GM12878 (cell line): ENCODE data around the gene HSD17B12. TPM values are rescaled to one million over a fixed set of nuclear protein-coding genes. Genes with fewer than 3 reads are reported as not detected.

Experiments
- ATAC-seq: fragments of 200-7000 bp; cut with Tn5 transposase; 3 replicates; pipeline ENCODE4 v1.9.1; 2020; ENCODE audit warnings: mild to moderate bottlenecking, moderate library complexity
- BruUV-seq: library from RNA; stranded (reverse); fragments of 400-500 nt; replicated peaks from 2 replicates; lab custom pipeline; 2021; lab: Mats Ljungman, UMichigan
- CTCF ChIA-PET: fragments of 300-600 bp; sonication (Branson Sonifier 250); formaldehyde crosslinking; extraction: SDS; loops from one replicate; lab custom pipeline; 2021; ENCODE audit warnings: inconsistent platforms; lab: Yijun Ruan, JAX
- POLR2A ChIA-PET: fragments of 350-600 bp; formaldehyde crosslinking; extraction: SDS; loops from one replicate; lab custom pipeline; 2021; ENCODE audit warnings: inconsistent platforms; lab: Charles Lee
- RAD21 ChIA-PET: fragments of 300-600 bp; sonication (Branson Sonifier 250); formaldehyde crosslinking; loops from one replicate; lab custom pipeline; 2023; ENCODE audit warnings: antibody characterized with exemption; ENCODE audit not compliant: unreplicated experiment; lab: Charles Lee
- SMC1A ChIA-PET: fragments of 300-600 bp; sonication (Branson Sonifier 250); formaldehyde crosslinking; loops from one replicate; lab custom pipeline; 2023; ENCODE audit not compliant: unreplicated experiment, uncharacterized antibody; lab: Charles Lee
- DNase-seq: peaks from one replicate; pipeline ENCODE4 v3.0.0-alpha.2; 2011; ENCODE audit warnings: low read depth, low spot score
- FAIRE-seq: peaks from 3 replicates; lab custom pipeline; 2011; peaks lifted over from hg19 to GRCh38; lab: Jason Lieb, UNC
- H2AFZ ChIP-seq: 2 replicates; pipeline ENCODE4 v1.6.0; 2011; ENCODE audit warnings: low read depth, low read length, control low read depth; ENCODE audit not compliant: control insufficient read depth
- H3K27ac ChIP-seq: 2 replicates; pipeline ENCODE4 v1.5.1; 2011; ENCODE audit warnings: control low read depth; ENCODE audit not compliant: control insufficient read depth, insufficient read depth
- H3K27me3 ChIP-seq, 2 experiments: replicated peaks in 1 of 2; 2 replicates each; pipeline versions ENCODE4 v1.6.0 to v1.6.1; 2011; ENCODE audit warnings: low read length in 1 of 2; ENCODE audit not compliant: control insufficient read depth in 2 of 2, insufficient read depth in 2 of 2
- H3K36me3 ChIP-seq, 2 experiments: 2 replicates each; pipeline ENCODE4 v1.5.1; 2011; ENCODE audit warnings: low read length in 1 of 2; ENCODE audit not compliant: control insufficient read depth in 2 of 2, insufficient read depth in 2 of 2
- H3K4me1 ChIP-seq: 2 replicates; pipeline ENCODE4 v1.6.1; 2011; ENCODE audit warnings: mild to moderate bottlenecking, low read length, moderate library complexity, mixed read lengths; ENCODE audit not compliant: control insufficient read depth, insufficient read depth
- H3K4me2 ChIP-seq: 2 replicates; pipeline ENCODE4 v1.6.0; 2011; ENCODE audit warnings: control low read depth; ENCODE audit not compliant: control insufficient read depth, insufficient read depth
- H3K4me3 ChIP-seq: fragments of 200-600 bp; sonication (generic); 2 replicates; pipeline ENCODE4 v1.5.1; 2016
- H3K79me2 ChIP-seq: 2 replicates; pipeline ENCODE4 v1.6.0; 2011; ENCODE audit warnings: low read length; ENCODE audit not compliant: control insufficient read depth, insufficient read depth
- H3K9ac ChIP-seq: 2 replicates; pipeline ENCODE4 v1.8.0; 2011; ENCODE audit warnings: low read length, control low read depth, mixed read lengths; ENCODE audit not compliant: control insufficient read depth, insufficient read depth
- H3K9me3 ChIP-seq: replicated peaks from 3 replicates; pipeline ENCODE4 v1.5.1; 2011; ENCODE audit warnings: mild to moderate bottlenecking, low read length; ENCODE audit not compliant: control insufficient read depth, insufficient read depth
- H4K20me1 ChIP-seq: 2 replicates; pipeline ENCODE4 v1.6.0; 2011; ENCODE audit not compliant: control insufficient read depth, insufficient read depth
- CBX3 ChIP-seq: fragments of 200-600 bp; sonication (generic); IDR thresholded peaks from 2 replicates; pipeline ENCODE4 v1.6.1; 2016; ENCODE audit warnings: low read depth, borderline replicate concordance
- GABPA ChIP-seq: IDR thresholded peaks from 2 replicates; pipeline ENCODE4 v1.6.1; 2014; ENCODE audit warnings: antibody characterized with exemption, low read depth, mild to moderate bottlenecking, inconsistent platforms
- HSF1 ChIP-seq: fragments of 150-350 bp; IDR thresholded peaks from 2 replicates; pipeline ENCODE4 v1.6.1; 2014; ENCODE audit warnings: mild to moderate bottlenecking, low read depth, low read length
- IKZF1 ChIP-seq: fragments of 450-650 bp; conservative IDR thresholded peaks from 2 replicates; pipeline ENCODE4 v1.6.1; 2017; ENCODE audit warnings: antibody characterized with exemption, mild to moderate bottlenecking
- IRF4 ChIP-seq: IDR thresholded peaks from 2 replicates; pipeline ENCODE4 v1.6.1; 2011; ENCODE audit warnings: low read depth, low read length
- KDM1A ChIP-seq: fragments of 200-600 bp; sonication (generic); IDR thresholded peaks from 2 replicates; pipeline ENCODE4 v1.6.1; 2016; ENCODE audit warnings: borderline replicate concordance
- KLF5 ChIP-seq: fragments of 450-650 bp; IDR thresholded peaks from 2 replicates; pipeline ENCODE4 v1.6.1; 2014; ENCODE audit warnings: mild to moderate bottlenecking; ENCODE audit not compliant: partially characterized antibody
- RB1 ChIP-seq: fragments of 450-650 bp; formaldehyde crosslinking; IDR thresholded peaks from 2 replicates; pipeline ENCODE4 v1.6.1; 2017; ENCODE audit warnings: mild to moderate bottlenecking, borderline replicate concordance
- SREBF2 ChIP-seq: IDR thresholded peaks from 2 replicates; pipeline ENCODE4 v1.6.1; 2012; ENCODE audit warnings: mild to moderate bottlenecking, low read length
- TCF3 ChIP-seq: IDR thresholded peaks from 2 replicates; pipeline ENCODE4 v1.6.1; 2012; ENCODE audit warnings: low read depth, mild to moderate bottlenecking, low read length, borderline replicate concordance; ENCODE audit not compliant: insufficient read depth
- USF1 ChIP-seq: IDR thresholded peaks from 2 replicates; pipeline ENCODE4 v1.6.1; 2011; ENCODE audit warnings: borderline replicate concordance, low read depth, mild to moderate bottlenecking, moderate library complexity, mixed read lengths, low read length; ENCODE audit not compliant: insufficient read depth; ENCODE audit errors: extremely low read length
- ZNF687 ChIP-seq: fragments of 450-650 bp; IDR thresholded peaks from 2 replicates; pipeline ENCODE4 v1.6.1; 2017; ENCODE audit warnings: mild to moderate bottlenecking, moderate library complexity
- ZZZ3 ChIP-seq: IDR thresholded peaks from 2 replicates; pipeline ENCODE4 v1.6.1; 2011; ENCODE audit warnings: low read depth; ENCODE audit not compliant: control insufficient read depth, insufficient read length
- WGBS: methylation state at CpG from one replicate; pipeline ENCODE4 v1.1.6; 2016; ENCODE audit warnings: low lambda C conversion rate; ENCODE audit not compliant: insufficient replicate concordance, insufficient coverage; ENCODE audit errors: missing lambda C conversion rate; 5-methylcytosine and 5-hydroxymethylcytosine counted together
- in situ Hi-C: fragments of 300-500 bp; cut with MboI; formaldehyde crosslinking; loops from 9 replicates; pipeline ENCODE4 v1.14.3; 2018; ENCODE audit warnings: mixed read lengths
- intact Hi-C: fragments of 100-400 bp; cut with micrococcal nuclease; formaldehyde crosslinking; loops from one replicate; pipeline ENCODE4 v1.14.2; 2022; ENCODE audit not compliant: unreplicated experiment
- polyA plus RNA-seq, 11 experiments: library from polyadenylated mRNA; depleted of rRNA in 4 of 11; unstranded in 6 of 11; stranded (reverse) in 5 of 11; fragments of >200 nt; fragmentation: Nextera tagmentation in 4 of 11; fragmentation: Illumina TruSeq in 1 of 11; extraction: Ambion mirVana in 4 of 11; extraction: Trizol in 1 of 11; gene quantifications; 1 replicate in 1 of 11; 2 replicates in 10 of 11; pipeline versions ENCODE4 v1.2.1 to v1.2.3, GENCODE V29; 2011 to 2016; ENCODE audit warnings: inconsistent platforms in 2 of 11, missing spikeins in 2 of 11, low read depth in 1 of 11
- total RNA-seq, 4 experiments: library from RNA; depleted of rRNA in 3 of 4; stranded (reverse); fragments of >200 nt in 3 of 4; fragmentation: Illumina TruSeq in 1 of 4; extraction: Trizol in 1 of 4; gene quantifications; 2 replicates each; pipeline versions ENCODE4 v1.2.1 to v1.2.3, GENCODE V29; 2013 to 2021

Gene HSD17B12
- total and polyA plus RNA-seq, 10 of the 15 experiments (the other 5 are each of a cell fraction or from before 2014, with no cell fraction given) = 23.6 to 88.0 (median 64.7) TPM

- H2AFZ ChIP-seq = no peak overlapping the region
- no peaks in the 10 kb centered on the region for H3K79me2 ChIP-seq
- POLR2A ChIA-PET = no interaction called here
- H3K9ac ChIP-seq = no peak overlapping the region
- H3K4me1 ChIP-seq = no peaks in the 10 kb centered on the region
- FAIRE-seq (no peak), DNase-seq (no peak), ATAC-seq (no peak)
- H4K20me1 ChIP-seq = no peaks in the 10 kb centered on the region
- TF ChIP-seq CBX3 = no peak
- no peak for TF ChIP-seq ZNF687
- TF ChIP-seq GABPA = no peak
- TF ChIP-seq USF1 = no peak
- TF ChIP-seq IKZF1 = no peak
- TF ChIP-seq ZZZ3 = no peak
- TF ChIP-seq KLF5 = no peak
- TF ChIP-seq TCF3 = no peak
- TF ChIP-seq HSF1 = no peak
- no peak for TF ChIP-seq KDM1A
- no peak for TF ChIP-seq IRF4
- no peak for TF ChIP-seq SREBF2
- TF ChIP-seq RB1 = no peak
- H3K9me3 ChIP-seq = peaks cover 2% of the 10 kb centered on the region; the same call in 2 of the 3 replicates
- BruUV-seq = no TSS peak
- SMC1A ChIA-PET = interaction anchor here (1.0 to 2.5 kb wide), 3 partner anchors 9 to 20 kb away, joined by 3 to 7 read pairs (median 3); no protein-coding TSS in a partner anchor
- peaks cover 0 to 5% of the 10 kb centered on the region in 2 experiments; a peak in 3 of 4 replicates for H3K36me3 ChIP-seq
- H3K27ac ChIP-seq = no peak overlapping the region
- CTCF ChIA-PET = no interaction called here
- RAD21 ChIA-PET = interaction anchor here (0.6 kb wide), 1 partner anchor 474 kb away, joined by 4 read pairs; no protein-coding TSS in a partner anchor
- H3K27me3 ChIP-seq = no peaks in the 10 kb centered on the region
- no peak overlapping the region for H3K4me3 ChIP-seq
- 99% methylated on average over 7 of the region's 7 CpGs for WGBS
- in situ Hi-C loops (no loop called here), intact Hi-C loops (no loop called here)
- H3K4me2 ChIP-seq = no peak overlapping the region
These were observed 92.2 kb downstream of the HSD17B12 start for GRCh38 chr11:43772733-43773132.
